Hypothalamus (tissue), 51 donors: ENCODE measurements around the gene UBA52.

Experiments used
- DNase-seq, 51 donors: peaks; one replicate each; lab custom pipeline; 2025; lab: John Stamatoyannopoulos, UW

The UBA52 gene

GRCh38 chr19:18543814-18544475 is 27.7 kb upstream of the UBA52 start:
- DNase-seq, result peak in 18 of 51 donors; percentile 3 to 40 (median 22)

- DNase-seq, result no peak
Observed at GRCh38 chr19:18551631-18552030, 20.0 kb upstream of the UBA52 start.

GRCh38 chr19:18557411-18558201 is 14.1 kb upstream of the UBA52 start, which contains the start of gene KXD1:
Gene KXD1, plus strand, starts transcription at chr19:18557870. Its CDS starts 4,187 bp downstream, at chr19:18562057.
- peak; percentile 50 to 98 (median 94) for DNase-seq

GRCh38 chr19:18558202-18558555 is 13.5 kb upstream of the UBA52 start:
- peak in 1 of 51 donors; percentile 18 for DNase-seq

- DNase-seq, result no peak
Observed at GRCh38 chr19:18558604-18559003, 13.1 kb upstream of the UBA52 start.

- no peak for DNase-seq
Observed at GRCh38 chr19:18559685-18560084, 12.0 kb upstream of the UBA52 start.

GRCh38 chr19:18562086-18562485 is 9.6 kb upstream of the UBA52 start:
- DNase-seq, result no peak

GRCh38 chr19:18566953-18567352 is 4.7 kb upstream of the UBA52 start:
- no peak for DNase-seq

- DNase-seq, result no peak
Observed at GRCh38 chr19:18568367-18568766, 3.3 kb upstream of the UBA52 start.

GRCh38 chr19:18574691-18575291 is 3.1 kb downstream of the UBA52 start:
- DNase-seq, result no peak

GRCh38 chr19:18576383-18576782 is 4.7 kb downstream of the UBA52 start:
- DNase-seq, result no peak

GRCh38 chr19:18577365-18577914 is 5.8 kb downstream of the UBA52 start:
- no peak for DNase-seq

GRCh38 chr19:18580311-18580710 is 8.7 kb downstream of the UBA52 start:
- DNase-seq, result no peak

GRCh38 chr19:18586306-18586705 is 14.6 kb downstream of the UBA52 start:
- no peak for DNase-seq

- DNase-seq, result no peak
Observed at GRCh38 chr19:18587561-18587960, 15.9 kb downstream of the UBA52 start.

GRCh38 chr19:18587962-18588610 is 16.4 kb downstream of the UBA52 start:
- no peak for DNase-seq

GRCh38 chr19:18588611-18589379 is 17.1 kb downstream of the UBA52 start, which contains the start of gene REX1BD:
Gene REX1BD, plus strand, starts transcription at chr19:18588798. Its CDS starts 4 bp downstream, at chr19:18588802.
- DNase-seq, result peak; percentile 23 to 88 (median 69)

- peak in 26 of 51 donors; percentile 10 to 67 (median 33) for DNase-seq
Observed at GRCh38 chr19:18589380-18590272, 18.0 kb downstream of the UBA52 start.
